ENCODE measurements around the gene TBC1D2. TPM values are rescaled to one million over a fixed set of nuclear protein-coding genes. Genes with fewer than 3 reads are reported as not detected.
A peak's percentile ranks its signal among the peaks of the same experiment; 100 is the strongest.

The TBC1D2 gene
- total and polyA plus RNA-seq, 2 of the 13 experiments (the other 11 are each of a cell fraction or from before 2014, with no cell fraction given) = 2.0 to 2.8 TPM

DNA sequence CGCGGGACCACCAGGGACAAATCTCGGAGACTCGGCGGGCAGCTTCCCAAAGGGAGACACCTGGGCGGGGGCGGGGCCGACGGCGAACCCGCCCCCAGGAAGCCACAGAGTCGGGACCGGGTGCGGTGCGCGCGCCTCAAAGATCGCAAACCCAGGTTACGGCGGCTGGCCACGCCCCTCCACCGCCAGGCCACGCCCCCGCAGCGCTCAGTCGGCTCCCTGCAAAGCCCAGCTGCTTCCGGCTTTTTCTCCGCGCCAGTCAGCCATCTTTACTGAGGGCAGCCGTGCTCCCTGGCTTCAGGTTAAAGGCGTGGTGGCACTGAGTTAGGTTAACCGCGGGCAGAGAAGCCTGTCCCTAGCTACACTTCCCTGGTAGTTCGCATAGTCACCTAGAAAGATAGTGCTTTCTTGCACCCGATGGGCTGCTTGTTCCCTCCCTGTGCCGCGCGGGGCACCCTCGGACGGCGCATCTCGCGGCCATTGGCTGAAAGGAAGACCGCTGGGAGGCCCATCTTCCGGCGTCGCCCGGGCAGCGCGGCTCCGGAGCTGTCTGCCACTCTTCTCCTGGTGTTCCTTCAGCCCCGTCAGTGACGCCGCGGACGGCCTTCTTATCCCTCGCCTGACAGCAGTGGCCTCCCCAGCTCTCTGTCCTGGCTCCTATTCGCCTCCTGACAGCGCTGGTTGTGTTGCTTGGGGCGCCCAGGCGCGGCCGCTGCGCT, at the start of gene TBC1D2 (continued):
- TF ChIP-seq JUND (CRISPR knock-in tag; IDR thresholded peaks at IDR 0.05) (no peak), ZNF431 (CRISPR knock-in tag; IDR thresholded peaks at IDR 0.05; ENCODE audit: borderline replicate concordance, low read depth) (no peak), ZNF337 (CRISPR knock-in tag; IDR thresholded peaks at IDR 0.05; ENCODE audit: borderline replicate concordance, low read depth) (peak; percentile 83; the same call in 1 of the 2 replicates), KDM1A (CRISPR knock-in tag; IDR thresholded peaks at IDR 0.05) (no peak), RFXANK (CRISPR knock-in tag; IDR thresholded peaks at IDR 0.05) (0 out of 2 replicates have a peak, but pooled peaks have one; percentile 67), BCL6 (CRISPR knock-in tag; IDR thresholded peaks at IDR 0.05) (no peak), ZNF703 (CRISPR knock-in tag; IDR thresholded peaks at IDR 0.05; ENCODE audit: borderline replicate concordance) (no peak), ZNF619 (CRISPR knock-in tag; IDR thresholded peaks at IDR 0.05) (peak; percentile 72; the same call in 1 of the 2 replicates), ZMYM2 (CRISPR knock-in tag; IDR thresholded peaks at IDR 0.05) (no peak), SYNCRIP (IDR thresholded peaks at IDR 0.05; ENCODE audit: insufficient read depth, low read depth, low read length) (no peak), ZNF75D (CRISPR knock-in tag; IDR thresholded peaks at IDR 0.05; ENCODE audit: borderline replicate concordance) (no peak), SMARCE1 (IDR thresholded peaks at IDR 0.05; ENCODE audit: borderline replicate concordance) (no peak), KMT2A (CRISPR knock-in tag; IDR thresholded peaks at IDR 0.05) (peak; percentile 77; the same call in 1 of the 2 replicates), ZNF674 (CRISPR knock-in tag; IDR thresholded peaks at IDR 0.05; ENCODE audit: low read depth) (no peak), GTF3A (CRISPR knock-in tag; conservative IDR thresholded peaks at IDR 0.05) (no peak), HNRNPL (IDR thresholded peaks at IDR 0.05; ENCODE audit: low read depth, low read length) (0 out of 2 replicates have a peak, but pooled peaks have one; percentile 63)
- TF ChIP-seq, protein P1, sequence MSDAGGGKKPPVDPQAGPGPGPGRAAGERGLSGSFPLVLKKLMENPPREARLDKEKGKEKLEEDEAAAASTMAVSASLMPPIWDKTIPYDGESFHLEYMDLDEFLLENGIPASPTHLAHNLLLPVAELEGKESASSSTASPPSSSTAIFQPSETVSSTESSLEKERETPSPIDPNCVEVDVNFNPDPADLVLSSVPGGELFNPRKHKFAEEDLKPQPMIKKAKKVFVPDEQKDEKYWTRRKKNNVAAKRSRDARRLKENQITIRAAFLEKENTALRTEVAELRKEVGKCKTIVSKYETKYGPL (CRISPR knock-in tag; IDR thresholded peaks at IDR 0.05) = 0 out of 2 replicates have a peak, but pooled peaks have one; percentile 32
- TF ChIP-seq, protein P2, sequence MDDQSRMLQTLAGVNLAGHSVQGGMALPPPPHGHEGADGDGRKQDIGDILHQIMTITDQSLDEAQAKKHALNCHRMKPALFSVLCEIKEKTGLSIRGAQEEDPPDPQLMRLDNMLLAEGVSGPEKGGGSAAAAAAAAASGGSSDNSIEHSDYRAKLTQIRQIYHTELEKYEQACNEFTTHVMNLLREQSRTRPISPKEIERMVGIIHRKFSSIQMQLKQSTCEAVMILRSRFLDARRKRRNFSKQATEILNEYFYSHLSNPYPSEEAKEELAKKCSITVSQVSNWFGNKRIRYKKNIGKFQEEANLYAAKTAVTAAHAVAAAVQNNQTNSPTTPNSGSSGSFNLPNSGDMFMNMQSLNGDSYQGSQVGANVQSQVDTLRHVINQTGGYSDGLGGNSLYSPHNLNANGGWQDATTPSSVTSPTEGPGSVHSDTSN (CRISPR knock-in tag; IDR thresholded peaks at IDR 0.05; ENCODE audit: borderline replicate concordance) = 0 out of 2 replicates have a peak, but pooled peaks have one; percentile 60
- TF ChIP-seq, protein P3, sequence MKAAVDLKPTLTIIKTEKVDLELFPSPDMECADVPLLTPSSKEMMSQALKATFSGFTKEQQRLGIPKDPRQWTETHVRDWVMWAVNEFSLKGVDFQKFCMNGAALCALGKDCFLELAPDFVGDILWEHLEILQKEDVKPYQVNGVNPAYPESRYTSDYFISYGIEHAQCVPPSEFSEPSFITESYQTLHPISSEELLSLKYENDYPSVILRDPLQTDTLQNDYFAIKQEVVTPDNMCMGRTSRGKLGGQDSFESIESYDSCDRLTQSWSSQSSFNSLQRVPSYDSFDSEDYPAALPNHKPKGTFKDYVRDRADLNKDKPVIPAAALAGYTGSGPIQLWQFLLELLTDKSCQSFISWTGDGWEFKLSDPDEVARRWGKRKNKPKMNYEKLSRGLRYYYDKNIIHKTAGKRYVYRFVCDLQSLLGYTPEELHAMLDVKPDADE (CRISPR knock-in tag; IDR thresholded peaks at IDR 0.05) = peak; percentile 71; the same call in 1 of the 2 replicates
- TF ChIP-seq, protein P4, sequence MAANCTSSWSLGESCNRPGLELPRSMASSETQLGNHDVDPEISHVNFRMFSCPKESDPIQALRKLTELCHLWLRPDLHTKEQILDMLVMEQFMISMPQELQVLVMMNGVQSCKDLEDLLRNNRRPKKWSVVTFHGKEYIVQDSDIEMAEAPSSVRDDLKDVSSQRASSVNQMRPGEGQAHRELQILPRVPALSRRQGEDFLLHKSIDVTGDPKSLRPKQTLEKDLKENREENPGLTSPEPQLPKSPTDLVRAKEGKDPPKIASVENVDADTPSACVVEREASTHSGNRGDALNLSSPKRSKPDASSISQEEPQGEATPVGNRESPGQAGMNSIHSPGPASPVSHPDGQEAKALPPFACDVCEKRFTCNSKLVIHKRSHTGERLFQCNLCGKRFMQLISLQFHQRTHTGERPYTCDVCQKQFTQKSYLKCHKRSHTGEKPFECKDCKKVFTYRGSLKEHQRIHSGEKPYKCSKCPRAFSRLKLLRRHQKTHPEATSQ (CRISPR knock-in tag; IDR thresholded peaks at IDR 0.05; ENCODE audit: borderline replicate concordance) = peak; percentile 68; the same call in 1 of the 2 replicates
- TF ChIP-seq, protein P5, sequence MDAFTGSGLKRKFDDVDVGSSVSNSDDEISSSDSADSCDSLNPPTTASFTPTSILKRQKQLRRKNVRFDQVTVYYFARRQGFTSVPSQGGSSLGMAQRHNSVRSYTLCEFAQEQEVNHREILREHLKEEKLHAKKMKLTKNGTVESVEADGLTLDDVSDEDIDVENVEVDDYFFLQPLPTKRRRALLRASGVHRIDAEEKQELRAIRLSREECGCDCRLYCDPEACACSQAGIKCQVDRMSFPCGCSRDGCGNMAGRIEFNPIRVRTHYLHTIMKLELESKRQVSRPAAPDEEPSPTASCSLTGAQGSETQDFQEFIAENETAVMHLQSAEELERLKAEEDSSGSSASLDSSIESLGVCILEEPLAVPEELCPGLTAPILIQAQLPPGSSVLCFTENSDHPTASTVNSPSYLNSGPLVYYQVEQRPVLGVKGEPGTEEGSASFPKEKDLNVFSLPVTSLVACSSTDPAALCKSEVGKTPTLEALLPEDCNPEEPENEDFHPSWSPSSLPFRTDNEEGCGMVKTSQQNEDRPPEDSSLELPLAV (CRISPR knock-in tag; conservative IDR thresholded peaks at IDR 0.05; ENCODE audit: low read depth) = no peak
- TF ChIP-seq, protein P6, sequence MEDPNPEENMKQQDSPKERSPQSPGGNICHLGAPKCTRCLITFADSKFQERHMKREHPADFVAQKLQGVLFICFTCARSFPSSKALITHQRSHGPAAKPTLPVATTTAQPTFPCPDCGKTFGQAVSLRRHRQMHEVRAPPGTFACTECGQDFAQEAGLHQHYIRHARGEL (CRISPR knock-in tag; IDR thresholded peaks at IDR 0.05) = no peak

Data from HepG2 (cell line).